IMR-90 (cell line): Measurements from ENCODE around the gene MYPN.

Experiments
- CHD1 ChIP-seq: IDR thresholded peaks from 2 replicates; pipeline ENCODE4 v1.6.1; 2012; ENCODE audit warnings: low read depth, low read length, improper control_type of control experiment
- CTCF ChIP-seq: conservative IDR thresholded peaks from 2 replicates; pipeline ENCODE4 v1.5.1; 2012; ENCODE audit warnings: mild to moderate bottlenecking, low read depth, low read length, improper control_type of control experiment
- ELK1 ChIP-seq: fragments of 150-350 bp; IDR thresholded peaks from 2 replicates; pipeline ENCODE4 v1.6.1; 2016; ENCODE audit warnings: low read depth, mild to moderate bottlenecking, low read length, moderate library complexity, borderline replicate concordance
- FOS ChIP-seq: fragments of 150-350 bp; IDR thresholded peaks from 2 replicates; pipeline ENCODE4 v1.6.1; 2016; ENCODE audit warnings: low read depth, low read length
- MAFK ChIP-seq: IDR thresholded peaks from 2 replicates; pipeline ENCODE4 v1.6.1; 2012; ENCODE audit warnings: low read depth, low read length, improper control_type of control experiment
- MAZ ChIP-seq: IDR thresholded peaks from 2 replicates; pipeline ENCODE4 v1.6.1; 2012; ENCODE audit warnings: low read depth, mild to moderate bottlenecking, low read length, improper control_type of control experiment, moderate library complexity, borderline replicate concordance
- MXI1 ChIP-seq: IDR thresholded peaks from 2 replicates; pipeline ENCODE4 v1.6.1; 2012; ENCODE audit warnings: low read depth, mild to moderate bottlenecking, low read length, moderate library complexity, borderline replicate concordance
- NFE2L2 ChIP-seq: fragments of 150-350 bp; IDR thresholded peaks from 2 replicates; pipeline ENCODE4 v1.6.1; 2016; ENCODE audit warnings: low read depth, mild to moderate bottlenecking, low read length
- POLR2A ChIP-seq: IDR thresholded peaks from 2 replicates; pipeline ENCODE4 v1.6.1; 2012; ENCODE audit warnings: mild to moderate bottlenecking, low read depth, low read length
- RAD21 ChIP-seq: IDR thresholded peaks from 2 replicates; pipeline ENCODE4 v1.6.1; 2012; ENCODE audit warnings: low read length, improper control_type of control experiment
- RCOR1 ChIP-seq: IDR thresholded peaks from 2 replicates; pipeline ENCODE4 v1.6.1; 2012; ENCODE audit warnings: mild to moderate bottlenecking, low read length, improper control_type of control experiment; ENCODE audit not compliant: insufficient replicate concordance
- RFX5 ChIP-seq: IDR thresholded peaks from 2 replicates; pipeline ENCODE4 v1.8.0; 2012; ENCODE audit warnings: low read depth, mild to moderate bottlenecking, low read length, moderate library complexity
- SMC3 ChIP-seq: fragments of 150-350 bp; IDR thresholded peaks from 2 replicates; pipeline ENCODE4 v1.6.1; 2016; ENCODE audit warnings: low read depth, mild to moderate bottlenecking, antibody characterized with exemption, low read length, moderate library complexity

- TF ChIP-seq CTCF (no peak), POLR2A (no peak), CHD1 (no peak), MAZ (no peak), RAD21 (no peak), NFE2L2 (no peak), ELK1 (no peak), SMC3 (no peak), RFX5 (no peak), FOS (no peak), RCOR1 (no peak), MXI1 (no peak), MAFK (no peak)
Observed at GRCh38 chr10:68158031-68158430, 48.7 kb downstream of the MYPN start.
